Measurements from ENCODE around the gene PMEPA1. TPM values are rescaled to one million over a fixed set of nuclear protein-coding genes. Genes with fewer than 3 reads are reported as not detected.
A peak's percentile ranks its signal among the peaks of the same experiment; 100 is the strongest.

Gene PMEPA1
- total and polyA plus RNA-seq, 10 of the 15 experiments (the other 5 are each of a cell fraction or from before 2014, with no cell fraction given) = 0.02 to 0.10 (median 0.04) TPM; not detected in 3

- TF ChIP-seq SRF (IDR thresholded peaks at IDR 0.05; ENCODE audit: low read depth in 2 of 2, low read length in 2 of 2) (peak in 1 of 2 experiments; percentile 60; a peak in 1 of 4 replicates), SPI1 (IDR thresholded peaks at IDR 0.05; ENCODE audit: borderline replicate concordance, insufficient read depth, low read depth, low read length) (no peak), BCL11A (IDR thresholded peaks at IDR 0.05; ENCODE audit: low read depth, low read length) (peak; percentile 79; the same call in 1 of the 2 replicates), FOXK2 (IDR thresholded peaks at IDR 0.05) (0 out of 2 replicates have a peak, but pooled peaks have one; percentile 11), DPF2 (IDR thresholded peaks at IDR 0.05) (peak; percentile 99), CREM (IDR thresholded peaks at IDR 0.05; ENCODE audit: low read depth) (peak; percentile 78), ZNF24 (IDR thresholded peaks at IDR 0.05) (peak; percentile 63; the same call in 1 of the 2 replicates), SP1 (IDR thresholded peaks at IDR 0.05; ENCODE audit: low read depth, low read length) (peak; percentile 55), MEF2A (IDR thresholded peaks at IDR 0.05; ENCODE audit: insufficient read depth, low read depth, low read length) (peak; percentile 28; the same call in 1 of the 2 replicates), NFIC (IDR thresholded peaks at IDR 0.05; ENCODE audit: low read depth, low read length) (peak; percentile 92), ZBED1 (IDR thresholded peaks at IDR 0.05; ENCODE audit: borderline replicate concordance) (peak; percentile 63; the same call in 1 of the 2 replicates), EZH2 (IDR thresholded peaks at IDR 0.05; ENCODE audit: borderline replicate concordance, control insufficient read depth, low read depth, low read length) (peak; percentile 99; the same call in 1 of the 2 replicates), TCF7 (IDR thresholded peaks at IDR 0.05; ENCODE audit: borderline replicate concordance) (peak; percentile 93), EP300 (IDR thresholded peaks at IDR 0.05; ENCODE audit: borderline replicate concordance in 1 of 2, control insufficient read depth in 1 of 2, low read depth in 2 of 2, low read length in 2 of 2) (peak; percentile 53 to 81), TCF12 (IDR thresholded peaks at IDR 0.05; ENCODE audit: low read depth, low read length) (peak; percentile 99), NBN (IDR thresholded peaks at IDR 0.05) (peak; percentile 92), GATAD2B (conservative IDR thresholded peaks at IDR 0.05; ENCODE audit: low read depth) (peak; percentile 86), EGR1 (IDR thresholded peaks at IDR 0.05; ENCODE audit: borderline replicate concordance in 1 of 2, low read depth in 2 of 2, low read length in 2 of 2) (peak in 1 of 2 experiments; percentile 42; a peak in 1 of 3 replicates), ZSCAN29 (IDR thresholded peaks at IDR 0.05) (0 out of 2 replicates have a peak, but pooled peaks have one; percentile 12), BHLHE40 (IDR thresholded peaks at IDR 0.05; ENCODE audit: borderline replicate concordance in 1 of 2, low read depth in 2 of 2, low read length in 1 of 2) (peak; percentile 68 to 76), FOS (IDR thresholded peaks at IDR 0.05; ENCODE audit: borderline replicate concordance, extremely low read depth, insufficient read length) (no peak), NR2C2 (IDR thresholded peaks at IDR 0.05; ENCODE audit: borderline replicate concordance, control insufficient read depth, insufficient read length, low read depth) (no peak), ATF7 (IDR thresholded peaks at IDR 0.05; ENCODE audit: low read depth) (peak; percentile 82), IKZF1 (conservative IDR thresholded peaks at IDR 0.05) (peak; percentile 91), NR2F1 (conservative IDR thresholded peaks at IDR 0.05) (peak; percentile 84)
- TF ChIP-seq, protein P1, sequence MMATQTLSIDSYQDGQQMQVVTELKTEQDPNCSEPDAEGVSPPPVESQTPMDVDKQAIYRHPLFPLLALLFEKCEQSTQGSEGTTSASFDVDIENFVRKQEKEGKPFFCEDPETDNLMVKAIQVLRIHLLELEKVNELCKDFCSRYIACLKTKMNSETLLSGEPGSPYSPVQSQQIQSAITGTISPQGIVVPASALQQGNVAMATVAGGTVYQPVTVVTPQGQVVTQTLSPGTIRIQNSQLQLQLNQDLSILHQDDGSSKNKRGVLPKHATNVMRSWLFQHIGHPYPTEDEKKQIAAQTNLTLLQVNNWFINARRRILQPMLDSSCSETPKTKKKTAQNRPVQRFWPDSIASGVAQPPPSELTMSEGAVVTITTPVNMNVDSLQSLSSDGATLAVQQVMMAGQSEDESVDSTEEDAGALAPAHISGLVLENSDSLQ (IDR thresholded peaks at IDR 0.05) = peak; percentile 45; the same call in 1 of the 2 replicates
- TF ChIP-seq, protein P2, sequence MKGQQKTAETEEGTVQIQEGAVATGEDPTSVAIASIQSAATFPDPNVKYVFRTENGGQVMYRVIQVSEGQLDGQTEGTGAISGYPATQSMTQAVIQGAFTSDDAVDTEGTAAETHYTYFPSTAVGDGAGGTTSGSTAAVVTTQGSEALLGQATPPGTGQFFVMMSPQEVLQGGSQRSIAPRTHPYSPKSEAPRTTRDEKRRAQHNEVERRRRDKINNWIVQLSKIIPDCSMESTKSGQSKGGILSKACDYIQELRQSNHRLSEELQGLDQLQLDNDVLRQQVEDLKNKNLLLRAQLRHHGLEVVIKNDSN (IDR thresholded peaks at IDR 0.05; ENCODE audit: borderline replicate concordance, extremely low read length, insufficient read depth, low read depth, low read length) = no peak
- TF ChIP-seq, protein P3, sequence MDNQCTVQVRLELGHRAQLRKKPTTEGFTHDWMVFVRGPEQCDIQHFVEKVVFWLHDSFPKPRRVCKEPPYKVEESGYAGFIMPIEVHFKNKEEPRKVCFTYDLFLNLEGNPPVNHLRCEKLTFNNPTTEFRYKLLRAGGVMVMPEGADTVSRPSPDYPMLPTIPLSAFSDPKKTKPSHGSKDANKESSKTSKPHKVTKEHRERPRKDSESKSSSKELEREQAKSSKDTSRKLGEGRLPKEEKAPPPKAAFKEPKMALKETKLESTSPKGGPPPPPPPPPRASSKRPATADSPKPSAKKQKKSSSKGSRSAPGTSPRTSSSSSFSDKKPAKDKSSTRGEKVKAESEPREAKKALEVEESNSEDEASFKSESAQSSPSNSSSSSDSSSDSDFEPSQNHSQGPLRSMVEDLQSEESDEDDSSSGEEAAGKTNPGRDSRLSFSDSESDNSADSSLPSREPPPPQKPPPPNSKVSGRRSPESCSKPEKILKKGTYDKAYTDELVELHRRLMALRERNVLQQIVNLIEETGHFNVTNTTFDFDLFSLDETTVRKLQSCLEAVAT (IDR thresholded peaks at IDR 0.05) = peak; percentile 99
Observed at GRCh38 chr20:57619051-57619831, 90.6 kb downstream of the PMEPA1 start (continued).
